ENCODE results near the gene NR2C2AP.
"Not testable (repeated sequence)": the region's sequence is repeated elsewhere in the genome, so short reads cannot be mapped to it uniquely, and the experiment has no call there.

Gene NR2C2AP

GRCh38 chr19:19191768-19192077 is 11.5 kb downstream of the NR2C2AP start:
- no peak for DNase-seq (ENCODE audit: low read depth)
- no peak for TF ChIP-seq CTCF (conservative IDR thresholded peaks at IDR 0.05; ENCODE audit: control insufficient read depth, insufficient read depth, low read depth, low read length)
- peak overlapping the region; percentile 98 for H3K4me3 ChIP-seq (ENCODE audit: control insufficient read depth, low read depth, low read length)

- no peak overlapping the region for H3K4me3 ChIP-seq (ENCODE audit: control insufficient read depth, low read depth, low read length)
- TF ChIP-seq CTCF (conservative IDR thresholded peaks at IDR 0.05; ENCODE audit: control insufficient read depth, insufficient read depth, low read depth, low read length) = no peak
- DNase-seq (ENCODE audit: low read depth) = no peak
These were observed 16.5 kb downstream of the NR2C2AP start for GRCh38 chr19:19186742-19187141.

GRCh38 chr19:19185853-19186740 is 17.1 kb downstream of the NR2C2AP start:
- peak; percentile 64 for TF ChIP-seq CTCF (conservative IDR thresholded peaks at IDR 0.05; ENCODE audit: control insufficient read depth, insufficient read depth, low read depth, low read length)
- peak; percentile 43 for DNase-seq (ENCODE audit: low read depth)
- no peak overlapping the region for H3K4me3 ChIP-seq (ENCODE audit: control insufficient read depth, low read depth, low read length)

DNA sequence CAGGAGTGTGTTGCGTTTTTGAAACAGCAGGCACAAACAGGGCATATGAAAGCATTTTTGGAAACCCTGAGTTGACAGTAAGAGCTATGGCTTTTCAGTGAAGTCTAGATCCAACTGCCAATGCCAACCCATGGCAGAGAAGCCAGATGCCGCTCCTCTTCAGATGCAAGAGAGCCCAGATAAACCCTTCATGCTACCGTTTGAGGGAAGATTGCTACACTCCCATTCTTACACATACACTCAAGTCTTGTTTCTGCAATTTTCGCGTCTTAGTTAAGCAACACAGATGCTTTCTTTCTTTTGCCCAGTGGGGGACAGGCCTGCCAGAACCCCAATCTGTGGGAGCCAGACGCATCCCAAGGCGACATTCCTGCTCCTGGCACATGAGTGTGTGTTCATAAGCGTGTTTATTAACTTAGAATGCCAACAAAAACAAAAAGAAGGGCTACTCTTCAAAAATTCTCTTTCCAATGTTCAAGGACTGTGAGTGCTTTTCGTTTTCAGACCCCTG is 21.7 kb downstream of the NR2C2AP start:
- DNase-seq (ENCODE audit: low read depth) = no peak
- no peak for TF ChIP-seq CTCF (conservative IDR thresholded peaks at IDR 0.05; ENCODE audit: control insufficient read depth, insufficient read depth, low read depth, low read length)
- H3K4me3 ChIP-seq (ENCODE audit: control insufficient read depth, low read depth, low read length) = no peak overlapping the region

DNA sequence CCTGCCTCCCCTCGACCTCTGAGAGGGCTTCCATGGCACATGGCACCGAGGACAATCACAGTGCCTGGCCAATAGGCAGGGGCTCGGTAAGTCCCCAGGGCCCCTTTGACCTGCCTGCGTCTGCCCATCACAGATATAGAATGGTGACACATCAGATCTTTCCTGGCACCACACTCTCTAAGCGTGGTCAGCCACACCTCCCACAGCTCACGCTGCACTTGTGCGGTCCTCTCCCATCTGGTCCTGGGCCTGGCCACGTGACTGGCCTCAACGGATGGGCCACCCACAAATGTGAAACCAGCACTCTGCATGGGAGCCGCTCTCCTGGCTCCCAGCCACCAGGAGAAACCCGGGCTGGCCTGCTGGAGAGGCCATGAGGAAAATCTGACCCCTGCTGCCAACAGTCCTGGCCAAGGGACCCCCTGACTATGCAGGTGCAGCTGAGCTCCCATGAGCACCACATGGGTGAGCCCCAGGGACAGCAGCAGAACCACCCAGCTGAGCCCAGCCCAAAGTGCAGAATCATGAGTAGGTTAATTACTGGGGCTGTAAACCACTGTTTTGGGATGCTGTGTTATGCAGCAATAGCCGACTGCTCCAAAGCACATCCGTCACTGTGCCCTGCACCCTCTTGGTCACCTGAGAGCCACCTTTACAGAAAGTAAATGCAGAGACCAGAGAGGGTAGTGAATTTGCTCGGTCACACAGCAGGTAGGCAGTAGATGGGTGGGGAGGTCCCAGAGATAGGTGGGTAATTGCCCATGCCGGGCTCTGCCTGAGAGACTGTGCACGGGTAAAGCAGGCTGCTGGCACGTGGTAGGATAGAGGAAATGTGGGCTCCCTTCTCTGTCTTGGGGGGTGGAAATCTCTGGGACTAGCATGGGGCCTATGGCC is 23.4 kb downstream of the NR2C2AP start:
- no peak for TF ChIP-seq CTCF (conservative IDR thresholded peaks at IDR 0.05; ENCODE audit: control insufficient read depth, insufficient read depth, low read depth, low read length)
- H3K4me3 ChIP-seq (ENCODE audit: control insufficient read depth, low read depth, low read length) = no peak overlapping the region
- DNase-seq (ENCODE audit: low read depth) = peak; percentile 20

DNA sequence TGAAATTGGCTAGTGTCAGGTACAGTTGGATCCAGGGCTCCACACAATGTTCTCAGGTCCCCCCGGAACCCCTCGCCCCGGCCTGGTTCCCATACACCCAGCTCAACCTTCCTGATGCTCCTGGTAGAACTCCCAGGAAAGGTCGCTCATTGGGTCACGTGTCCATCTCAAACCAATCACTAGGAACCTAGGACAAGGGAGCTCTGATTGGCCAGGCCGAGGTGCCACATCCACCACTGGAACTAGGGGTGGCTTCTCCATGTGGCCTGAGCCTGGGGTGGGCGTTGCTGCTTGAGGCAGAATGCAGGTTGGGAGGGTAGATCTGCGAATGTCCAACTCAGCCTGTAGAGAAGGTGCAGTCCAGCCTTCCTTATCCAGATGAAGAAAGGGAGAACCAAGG is 26.3 kb downstream of the NR2C2AP start:
- TF ChIP-seq CTCF (conservative IDR thresholded peaks at IDR 0.05; ENCODE audit: control insufficient read depth, insufficient read depth, low read depth, low read length) = no peak
- H3K4me3 ChIP-seq (ENCODE audit: control insufficient read depth, low read depth, low read length) = no peak overlapping the region

GRCh38 chr19:19173243-19173642 is 30.0 kb downstream of the NR2C2AP start:
- H3K4me3 ChIP-seq (ENCODE audit: control insufficient read depth, low read depth, low read length); DNase-seq (ENCODE audit: low read depth): not testable (repeated sequence)

More for the DNA sequence above, 26.3 kb downstream of the NR2C2AP start:
- DNase-seq (ENCODE audit: low read depth) = peak; percentile 13
